Measurements from ENCODE around the gene PTCRA.
"Not testable (repeated sequence)": the region's sequence is repeated elsewhere in the genome, so short reads cannot be mapped to it uniquely, and the experiment has no call there.

PTCRA gene, protein sequence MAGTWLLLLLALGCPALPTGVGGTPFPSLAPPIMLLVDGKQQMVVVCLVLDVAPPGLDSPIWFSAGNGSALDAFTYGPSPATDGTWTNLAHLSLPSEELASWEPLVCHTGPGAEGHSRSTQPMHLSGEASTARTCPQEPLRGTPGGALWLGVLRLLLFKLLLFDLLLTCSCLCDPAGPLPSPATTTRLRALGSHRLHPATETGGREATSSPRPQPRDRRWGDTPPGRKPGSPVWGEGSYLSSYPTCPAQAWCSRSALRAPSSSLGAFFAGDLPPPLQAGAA

GRCh38 chr6:42915732-42916131 lies at the start of gene PTCRA:
PTCRA (plus strand) TSS chr6:42916053; CDS start chr6:42916070, 17 bp downstream.
- DNase-seq (ENCODE audit: low read depth in 1 of 2, low spot score in 1 of 2), result no peak

- no peak for DNase-seq (ENCODE audit: low read depth in 1 of 2, low spot score in 1 of 2)
Measured at GRCh38 chr6:42870145-42870936, 45.5 kb upstream of the PTCRA start.

DNA sequence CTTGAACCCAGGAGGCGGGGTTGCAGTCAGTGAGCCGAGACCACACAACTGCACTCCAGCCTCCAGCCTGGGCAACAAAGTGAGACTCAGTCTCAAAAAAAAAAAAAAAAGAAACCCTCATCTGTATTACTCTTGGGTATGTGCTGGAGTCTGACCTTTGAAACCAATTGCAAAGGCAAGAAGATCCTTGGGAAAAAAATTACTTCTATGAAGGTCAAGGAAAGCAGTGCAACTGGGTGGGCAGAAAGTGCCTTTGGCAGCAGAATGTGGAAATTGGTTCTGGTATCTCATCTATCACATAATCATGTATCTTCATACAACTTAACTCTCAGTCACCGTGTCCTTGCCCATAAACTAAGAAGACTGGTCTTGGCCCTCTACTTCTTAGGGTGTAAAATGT lies 44.1 kb upstream of the PTCRA start:
- DNase-seq (ENCODE audit: low read depth in 1 of 2, low spot score in 1 of 2), result no peak

DNA sequence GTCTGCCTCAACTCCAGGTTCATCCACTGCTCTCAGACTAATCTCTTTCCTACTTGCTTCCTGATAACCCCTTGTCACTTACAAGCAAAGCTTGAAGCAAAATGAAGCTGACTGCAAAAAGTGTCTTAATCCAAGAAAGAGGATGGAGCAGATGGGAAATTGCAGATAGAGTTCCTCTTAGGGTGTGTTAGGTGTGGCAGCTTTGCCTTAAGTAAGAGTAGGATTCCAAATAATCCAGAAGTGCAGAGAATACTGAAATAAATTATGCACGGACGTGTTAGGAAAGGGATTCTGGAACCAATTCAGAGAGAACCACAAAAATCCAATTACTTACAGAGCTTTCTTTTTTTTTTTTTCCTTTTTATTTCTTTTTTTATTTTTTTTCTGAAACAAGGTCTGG lies 42.5 kb upstream of the PTCRA start:
- DNase-seq (ENCODE audit: low read depth in 1 of 2, low spot score in 1 of 2), result no peak

DNA sequence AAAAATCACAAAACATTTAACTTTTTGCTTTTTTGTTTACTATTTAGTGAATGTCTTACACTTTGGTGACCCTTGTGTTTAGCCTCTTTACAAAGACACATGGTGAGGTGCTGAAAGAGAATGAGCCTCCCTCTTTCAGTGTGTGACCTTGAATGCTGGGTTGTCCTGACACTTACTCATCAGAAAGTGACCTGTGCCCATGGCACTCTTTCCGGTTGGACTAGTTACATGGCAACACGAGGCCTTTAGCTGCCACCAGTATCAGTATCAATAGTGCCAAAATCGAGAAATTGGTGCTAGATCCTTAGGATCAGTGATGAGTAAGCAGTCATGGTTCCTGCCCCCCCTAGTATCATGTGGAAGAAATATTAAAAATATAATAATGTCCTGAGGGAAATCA lies 38.2 kb upstream of the PTCRA start:
- DNase-seq (ENCODE audit: low read depth in 1 of 2, low spot score in 1 of 2), result no peak

DNA sequence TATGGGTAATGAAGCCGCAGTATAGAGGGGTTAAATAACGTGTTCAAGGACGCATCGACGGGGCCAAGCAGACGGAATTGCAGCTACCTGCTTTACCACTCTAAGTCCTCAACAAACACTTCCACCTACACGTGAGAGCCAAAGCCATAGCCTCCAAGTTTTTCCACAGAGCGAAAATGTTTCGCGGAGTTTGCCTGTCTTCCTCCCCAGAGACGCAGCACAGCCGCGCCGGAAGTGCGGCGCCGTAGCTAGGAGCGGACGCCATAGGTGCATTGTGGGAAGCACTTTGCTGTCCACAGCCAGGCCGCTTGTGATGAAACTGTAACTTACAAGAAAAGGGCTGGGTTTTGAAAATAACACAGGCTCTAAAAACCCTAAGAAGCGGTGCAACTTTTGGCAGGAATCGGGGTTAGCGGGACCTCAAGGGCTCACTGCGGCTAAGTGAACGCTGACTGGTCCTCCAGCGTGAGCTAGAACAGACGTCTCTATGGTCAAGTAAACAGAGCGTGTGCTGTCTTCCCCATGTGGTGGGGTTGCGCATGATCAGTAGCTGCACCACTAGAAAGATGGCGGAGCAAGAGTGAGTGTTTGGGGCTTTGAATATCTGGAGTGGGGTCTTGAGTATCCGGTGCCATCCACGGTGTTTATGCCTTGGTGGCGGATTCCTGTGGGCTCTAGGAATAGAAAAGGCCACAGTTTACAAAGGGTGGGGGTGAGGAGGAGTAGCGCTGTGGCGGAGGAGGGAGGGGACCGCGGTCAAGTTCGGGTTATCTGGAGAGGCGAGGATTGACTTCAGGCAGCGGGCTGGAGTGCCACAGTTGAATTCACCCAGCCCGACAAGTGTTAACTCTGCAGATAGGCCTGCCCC lies 36.2 kb upstream of the PTCRA start, which contains the start of gene RPL7L1:
RPL7L1 (plus strand) TSS at position 245 of the 868 bp plus-strand sequence; CDS start at position 540, 295 bp downstream.
- DNase-seq (ENCODE audit: low read depth in 1 of 2, low spot score in 1 of 2), result peak; percentile 74 to 84

GRCh38 chr6:42880240-42880817 lies 35.5 kb upstream of the PTCRA start:
- not testable (repeated sequence) for DNase-seq (ENCODE audit: low read depth in 1 of 2, low spot score in 1 of 2)

DNA sequence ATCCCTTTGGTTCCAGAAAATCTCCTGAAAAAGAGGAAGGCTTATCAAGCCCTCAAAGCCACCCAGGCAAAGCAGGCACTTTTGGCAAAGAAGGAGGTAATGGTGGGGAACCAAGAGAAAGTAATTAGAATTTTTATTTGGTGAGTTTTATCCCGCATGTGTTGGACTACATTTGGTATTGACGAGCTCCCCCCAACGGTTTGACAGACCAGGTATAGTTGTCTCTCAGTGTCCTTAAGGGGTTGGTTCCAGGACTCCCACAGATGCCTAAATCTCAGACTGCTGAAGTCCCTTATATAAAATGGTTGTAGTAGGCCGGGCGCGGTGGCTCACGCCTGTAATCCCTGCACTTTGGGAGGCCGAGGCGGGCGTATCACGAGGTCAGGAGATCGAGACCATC lies 35.0 kb upstream of the PTCRA start:
- DNase-seq (ENCODE audit: low read depth in 1 of 2, low spot score in 1 of 2), result not testable (repeated sequence)

- no peak for DNase-seq (ENCODE audit: low read depth in 1 of 2, low spot score in 1 of 2)
Measured at GRCh38 chr6:42885702-42886101, 30.2 kb upstream of the PTCRA start.

DNA sequence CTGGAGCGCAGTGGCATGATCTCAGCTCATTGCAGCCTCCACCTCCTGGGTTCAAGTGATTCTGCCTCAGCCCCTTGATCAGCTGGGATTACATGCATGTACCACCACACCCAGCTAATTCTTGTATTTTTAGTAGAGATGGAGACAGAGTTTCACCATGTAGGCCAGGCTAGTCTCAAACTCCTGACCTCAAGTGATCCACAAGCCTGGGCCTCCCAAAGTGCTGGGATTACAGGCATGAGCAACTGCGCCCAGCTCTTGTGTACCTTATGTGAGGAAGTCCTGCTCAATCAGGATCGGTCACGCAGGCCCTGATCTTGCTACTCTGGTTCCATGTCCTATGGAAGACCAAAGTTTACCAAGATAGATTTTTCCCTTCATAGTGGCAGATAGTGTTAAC lies 27.7 kb upstream of the PTCRA start:
- DNase-seq (ENCODE audit: low read depth in 1 of 2, low spot score in 1 of 2), result not testable (repeated sequence)

- no peak for DNase-seq (ENCODE audit: low read depth in 1 of 2, low spot score in 1 of 2)
Measured at GRCh38 chr6:42889815-42890214, 26.0 kb upstream of the PTCRA start.

DNA sequence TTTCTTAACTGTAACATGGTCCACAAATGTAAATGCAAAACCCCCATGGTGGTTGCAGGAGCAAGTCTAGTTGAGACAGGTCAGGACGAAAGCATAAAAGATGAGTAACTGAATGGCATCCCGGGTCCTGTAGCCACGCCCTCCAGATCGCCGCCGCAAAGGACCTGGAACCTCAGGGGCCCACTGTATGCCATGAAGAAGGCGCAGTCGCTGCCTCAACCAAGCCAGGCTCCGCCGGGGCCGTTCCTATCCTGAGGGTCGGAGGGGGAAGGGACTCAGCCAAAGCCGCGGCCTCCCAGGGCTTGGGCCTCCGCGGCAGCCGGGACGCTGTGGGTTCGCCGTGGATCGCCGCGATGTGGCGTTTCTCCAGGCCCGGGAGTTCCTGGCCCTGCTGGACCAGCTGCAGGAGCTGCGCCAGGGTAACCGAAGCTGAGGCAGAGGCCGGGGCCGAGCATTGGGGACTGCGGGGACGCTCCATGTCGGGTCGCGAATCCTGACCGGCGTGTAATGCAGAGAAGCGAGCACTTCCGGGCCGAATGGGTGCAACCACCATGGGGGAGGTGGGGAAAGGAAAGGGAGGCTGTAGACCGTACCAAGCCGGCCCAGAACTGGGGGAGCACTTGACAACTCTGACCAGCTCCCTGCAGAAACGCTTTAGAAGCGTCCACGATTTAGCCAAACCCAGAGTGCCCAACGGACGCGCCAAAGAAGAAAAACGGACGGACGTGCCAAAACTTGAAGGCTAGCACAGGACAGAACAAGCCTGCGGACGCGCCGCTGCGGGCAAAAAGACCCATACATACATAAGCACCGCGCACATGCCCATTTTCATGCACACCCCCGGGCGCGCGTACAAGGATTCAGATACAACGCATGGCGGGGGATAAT lies 25.3 kb upstream of the PTCRA start:
- DNase-seq (ENCODE audit: low read depth in 1 of 2, low spot score in 1 of 2), result peak; percentile 79 to 89

DNA sequence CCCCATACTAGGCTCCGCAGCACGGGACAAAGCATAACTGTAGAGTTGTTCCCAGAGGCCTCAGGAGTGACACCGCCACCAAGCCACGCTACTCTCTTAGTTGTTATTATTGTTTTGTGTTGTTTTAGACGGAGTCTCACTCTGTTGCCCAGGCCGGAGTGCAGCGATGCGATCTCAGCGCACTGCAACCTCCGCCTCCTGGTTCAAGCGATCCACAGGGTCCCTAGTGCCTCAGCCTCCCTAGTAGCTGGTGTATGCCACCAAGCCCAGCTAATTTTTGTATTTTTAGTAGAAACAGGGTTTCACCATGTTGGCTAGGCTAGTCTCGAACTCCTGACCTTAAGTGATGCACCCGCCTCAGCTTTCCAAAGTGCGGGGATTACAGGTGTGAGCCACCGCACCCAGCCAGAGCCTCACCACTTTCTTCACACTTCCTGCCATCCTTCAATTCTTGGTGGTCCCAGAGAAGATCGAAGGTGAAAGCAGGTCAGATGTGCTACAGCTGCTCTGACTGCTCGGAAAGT lies 24.6 kb upstream of the PTCRA start:
- DNase-seq (ENCODE audit: low read depth in 1 of 2, low spot score in 1 of 2), result no peak

GRCh38 chr6:42894041-42894828 lies 21.6 kb upstream of the PTCRA start:
- not testable (repeated sequence) for DNase-seq (ENCODE audit: low read depth in 1 of 2, low spot score in 1 of 2)

GRCh38 chr6:42896178-42896719 lies 19.6 kb upstream of the PTCRA start:
- DNase-seq (ENCODE audit: low read depth in 1 of 2, low spot score in 1 of 2), result no peak

- DNase-seq (ENCODE audit: low read depth in 1 of 2, low spot score in 1 of 2), result peak; percentile 31 to 61
Measured at GRCh38 chr6:42898891-42899361, 16.9 kb upstream of the PTCRA start.

DNA sequence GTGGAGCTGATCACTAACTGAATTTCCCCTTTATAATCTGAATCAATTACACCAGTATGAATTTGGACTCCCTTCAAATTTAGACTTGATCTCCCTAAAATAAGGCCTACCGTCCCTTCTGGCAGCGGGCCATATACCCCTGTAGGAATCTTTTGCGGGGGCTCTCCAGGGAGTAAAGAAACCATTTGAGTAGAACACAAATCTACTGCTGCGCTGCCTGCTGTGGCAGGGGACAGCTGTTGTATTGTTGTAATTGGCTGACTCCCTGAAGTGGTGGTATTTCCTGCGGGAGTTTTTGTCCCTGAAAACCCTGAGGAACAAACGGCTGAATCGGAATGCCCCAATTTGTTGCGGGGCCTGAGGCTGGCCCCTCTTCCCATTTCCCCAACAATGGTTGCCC lies 16.0 kb upstream of the PTCRA start:
- no peak for DNase-seq (ENCODE audit: low read depth in 1 of 2, low spot score in 1 of 2)

DNA sequence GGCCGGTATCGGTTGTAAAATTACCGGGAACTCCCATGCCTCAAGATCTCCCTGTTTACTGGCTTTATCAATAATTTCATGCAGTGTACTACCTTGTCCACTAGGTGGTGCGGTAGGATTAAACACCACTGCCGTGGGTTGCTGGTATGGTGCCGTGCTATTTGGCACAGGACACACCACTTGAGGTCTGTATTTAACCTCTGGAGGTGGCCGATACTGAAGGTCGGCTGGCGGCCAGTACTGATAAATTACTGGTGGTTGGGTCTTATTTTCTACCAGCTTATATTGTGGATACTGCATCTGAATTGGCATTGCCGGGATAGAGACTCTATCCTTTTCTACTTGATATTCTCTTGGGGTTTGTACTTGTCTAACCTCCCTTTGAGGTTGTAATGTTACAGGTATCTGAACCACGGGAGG lies 14.3 kb upstream of the PTCRA start:
- DNase-seq (ENCODE audit: low read depth in 1 of 2, low spot score in 1 of 2), result peak; percentile 31 to 76
